8988T (cell line): ENCODE data around the gene C16orf90.
"Not testable (repeated sequence)": the region's sequence is repeated elsewhere in the genome, so short reads cannot be mapped to it uniquely, and the experiment has no call there.

ENCODE experiments used
- DNase-seq: peaks from one replicate; pipeline ENCODE4 v3.0.0; 2011

Gene C16orf90

GRCh38 chr16:3511286-3512180 is 16.2 kb upstream of the C16orf90 start:
- DNase-seq = no peak

- DNase-seq = no peak
These were observed 15.1 kb upstream of the C16orf90 start for GRCh38 chr16:3510416-3510815.

GRCh38 chr16:3509470-3509928 is 14.2 kb upstream of the C16orf90 start:
- DNase-seq = no peak

- DNase-seq = no peak
These were observed 13.4 kb upstream of the C16orf90 start for GRCh38 chr16:3508736-3509135.

- DNase-seq = no peak
These were observed 8.2 kb upstream of the C16orf90 start for GRCh38 chr16:3503523-3503922.

- no peak for DNase-seq
These were observed 6.6 kb upstream of the C16orf90 start for GRCh38 chr16:3501783-3502400.

- DNase-seq = not testable (repeated sequence)
These were observed 6.1 kb upstream of the C16orf90 start for GRCh38 chr16:3501412-3501761.

- no peak for DNase-seq
These were observed 3.7 kb upstream of the C16orf90 start for GRCh38 chr16:3498988-3499387.

- DNase-seq = no peak
These were observed 2.5 kb upstream of the C16orf90 start for GRCh38 chr16:3497771-3498170.

- no peak for DNase-seq
These were observed 1.1 kb upstream of the C16orf90 start for GRCh38 chr16:3496386-3496785.

- DNase-seq = no peak
These were observed 809 bp downstream of the C16orf90 start for GRCh38 chr16:3494386-3494973.

- DNase-seq = no peak
These were observed 2.9 kb downstream of the C16orf90 start for GRCh38 chr16:3492356-3492755.

GRCh38 chr16:3490911-3491629 is 4.2 kb downstream of the C16orf90 start:
- DNase-seq = no peak

- no peak for DNase-seq
These were observed 6.5 kb downstream of the C16orf90 start for GRCh38 chr16:3488801-3489200.

- no peak for DNase-seq
These were observed 7.5 kb downstream of the C16orf90 start for GRCh38 chr16:3487521-3488410.

GRCh38 chr16:3486506-3487215 is 8.6 kb downstream of the C16orf90 start:
- no peak for DNase-seq

- no peak for DNase-seq
These were observed 9.3 kb downstream of the C16orf90 start for GRCh38 chr16:3485821-3486505.

GRCh38 chr16:3485097-3485745 is 10.1 kb downstream of the C16orf90 start:
- no peak for DNase-seq

- DNase-seq = no peak
These were observed 10.8 kb downstream of the C16orf90 start for GRCh38 chr16:3484318-3485096.
